ENCODE data around the gene STX2.

STX2 gene

DNA sequence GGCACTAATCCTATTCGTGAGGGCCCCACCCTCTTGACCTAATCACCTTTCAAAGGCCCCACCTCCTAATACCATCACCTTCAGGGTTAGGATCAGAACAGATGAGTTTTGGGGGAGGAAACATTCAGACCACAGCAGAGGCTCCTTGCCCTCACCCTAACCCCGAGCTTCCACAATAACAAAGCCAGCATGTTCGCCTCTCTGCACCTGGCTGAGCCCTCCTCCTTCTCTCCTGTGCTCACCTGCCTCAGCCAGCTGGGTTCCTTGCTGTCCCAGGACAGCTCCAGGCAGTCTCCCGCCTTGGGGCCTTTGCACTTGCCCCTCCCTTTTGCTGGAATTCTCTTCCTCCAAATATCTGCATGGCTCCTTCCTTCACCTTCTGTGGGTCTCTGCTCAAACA, 23.1 kb upstream of the STX2 start:
- no peak overlapping the region for H3K4me3 ChIP-seq
- intact Hi-C loops (cut with DNase I; ENCODE audit: low total_unique reads), result no loop called here

DNA sequence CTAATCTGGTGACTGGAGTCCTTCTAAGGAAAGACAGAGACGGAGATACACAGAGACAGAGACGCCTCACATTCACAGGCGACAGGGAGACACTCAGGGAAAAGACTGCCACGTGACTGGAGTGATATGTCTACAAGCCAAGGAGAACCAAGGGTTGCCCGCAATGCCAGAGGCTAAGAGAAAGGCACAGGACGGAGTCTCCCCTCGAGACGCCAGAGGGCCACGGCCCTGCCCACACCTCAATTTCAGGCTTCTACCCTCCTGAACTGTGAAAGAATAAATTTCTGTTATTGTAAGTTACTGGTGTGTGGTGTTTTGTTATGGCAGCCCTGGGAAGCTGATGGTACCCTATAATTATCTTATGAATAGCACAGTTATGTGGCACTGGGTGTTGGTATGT, 21.3 kb upstream of the STX2 start:
- DNase-seq, result no peak
- TF ChIP-seq, protein P1, sequence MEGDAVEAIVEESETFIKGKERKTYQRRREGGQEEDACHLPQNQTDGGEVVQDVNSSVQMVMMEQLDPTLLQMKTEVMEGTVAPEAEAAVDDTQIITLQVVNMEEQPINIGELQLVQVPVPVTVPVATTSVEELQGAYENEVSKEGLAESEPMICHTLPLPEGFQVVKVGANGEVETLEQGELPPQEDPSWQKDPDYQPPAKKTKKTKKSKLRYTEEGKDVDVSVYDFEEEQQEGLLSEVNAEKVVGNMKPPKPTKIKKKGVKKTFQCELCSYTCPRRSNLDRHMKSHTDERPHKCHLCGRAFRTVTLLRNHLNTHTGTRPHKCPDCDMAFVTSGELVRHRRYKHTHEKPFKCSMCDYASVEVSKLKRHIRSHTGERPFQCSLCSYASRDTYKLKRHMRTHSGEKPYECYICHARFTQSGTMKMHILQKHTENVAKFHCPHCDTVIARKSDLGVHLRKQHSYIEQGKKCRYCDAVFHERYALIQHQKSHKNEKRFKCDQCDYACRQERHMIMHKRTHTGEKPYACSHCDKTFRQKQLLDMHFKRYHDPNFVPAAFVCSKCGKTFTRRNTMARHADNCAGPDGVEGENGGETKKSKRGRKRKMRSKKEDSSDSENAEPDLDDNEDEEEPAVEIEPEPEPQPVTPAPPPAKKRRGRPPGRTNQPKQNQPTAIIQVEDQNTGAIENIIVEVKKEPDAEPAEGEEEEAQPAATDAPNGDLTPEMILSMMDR (IDR thresholded peaks at IDR 0.05), result no peak
- intact Hi-C loops (cut with DNase I; ENCODE audit: low total_unique reads), result no loop called here
- Histone ChIP-seq H3K4me3 (no peak overlapping the region), H3K9me3 (peaks cover 0 to 4% (median 0%) of the 10 kb centered on the region in 3 donors), H3K4me1 (no peaks in the 10 kb centered on the region), H3K36me3 (no peaks in the 10 kb centered on the region), H3K27ac (no peak overlapping the region), H3K27me3 (peaks cover 0 to 15% of the 10 kb centered on the region in 2 donors)

More for the DNA sequence above, 23.1 kb upstream of the STX2 start:
- no peaks in the 10 kb centered on the region for H3K4me1 ChIP-seq
- no peak for DNase-seq
- TF ChIP-seq, protein P1 (IDR thresholded peaks at IDR 0.05), result no peak
- no peaks in the 10 kb centered on the region for H3K36me3 ChIP-seq
- peaks cover 0 to 6% of the 10 kb centered on the region in 2 donors for H3K27me3 ChIP-seq
- H3K27ac ChIP-seq, result no peak overlapping the region
- peaks cover 0 to under 1% (median 0%) of the 10 kb centered on the region in 3 donors for H3K9me3 ChIP-seq

DNA sequence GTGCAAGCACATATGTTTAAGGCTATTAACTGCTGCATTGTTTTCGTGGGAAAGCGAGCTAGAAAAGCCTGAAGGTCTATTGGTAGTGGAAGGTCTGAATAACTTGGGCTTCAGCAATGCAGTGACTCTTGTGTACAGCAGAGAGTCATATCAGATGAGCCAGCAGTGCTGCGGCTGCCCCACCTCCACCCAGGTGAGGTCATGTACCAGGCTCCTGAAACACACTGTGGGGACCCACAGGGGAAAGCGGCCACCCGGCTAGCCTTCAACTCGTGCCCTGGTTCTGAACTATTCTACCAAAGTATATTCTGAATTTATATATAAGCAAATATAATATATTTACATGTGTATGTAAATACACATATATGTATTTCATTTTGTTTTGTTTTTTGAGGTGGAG, 20.1 kb upstream of the STX2 start:
- H3K4me1 ChIP-seq, result no peaks in the 10 kb centered on the region
- no peak for DNase-seq
- peaks cover 0 to 4% (median 0%) of the 10 kb centered on the region in 3 donors for H3K9me3 ChIP-seq
- intact Hi-C loops (cut with DNase I; ENCODE audit: low total_unique reads), result no loop called here
- no peaks in the 10 kb centered on the region for H3K36me3 ChIP-seq
- H3K4me3 ChIP-seq, result no peak overlapping the region
- TF ChIP-seq, protein P1 (IDR thresholded peaks at IDR 0.05), result no peak
- H3K27me3 ChIP-seq, result peaks cover 0 to 18% of the 10 kb centered on the region in 2 donors
- no peak overlapping the region for H3K27ac ChIP-seq

DNA sequence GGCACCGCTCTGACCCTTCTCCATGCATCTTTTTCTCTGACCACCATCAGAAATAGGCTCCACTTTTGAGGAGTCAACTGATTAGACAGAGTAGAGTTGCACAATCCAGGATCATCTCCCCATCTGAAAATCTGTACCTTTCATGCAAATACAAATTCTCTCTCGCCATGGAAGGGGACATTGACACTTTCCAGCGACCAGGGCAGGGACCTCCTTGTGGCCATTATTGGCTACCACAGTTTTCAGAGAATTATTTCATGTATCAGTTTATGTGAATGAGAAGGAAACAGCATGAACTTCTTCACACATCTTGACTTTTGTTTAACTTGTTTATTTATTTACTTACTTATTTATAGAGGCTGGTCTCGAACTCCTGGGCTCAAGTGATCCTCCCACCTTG, 19.0 kb upstream of the STX2 start:
- no peak overlapping the region for H3K4me3 ChIP-seq
- H3K4me1 ChIP-seq, result no peaks in the 10 kb centered on the region
- no peaks in the 10 kb centered on the region for H3K36me3 ChIP-seq
- no peak overlapping the region for H3K27ac ChIP-seq
- H3K27me3 ChIP-seq, result peaks cover 0 to 21% of the 10 kb centered on the region in 2 donors
- TF ChIP-seq, protein P1 (IDR thresholded peaks at IDR 0.05), result no peak
- DNase-seq, result no peak
- intact Hi-C loops (cut with DNase I; ENCODE audit: low total_unique reads), result no loop called here
- peaks cover 0 to 4% (median 0%) of the 10 kb centered on the region in 3 donors for H3K9me3 ChIP-seq

DNA sequence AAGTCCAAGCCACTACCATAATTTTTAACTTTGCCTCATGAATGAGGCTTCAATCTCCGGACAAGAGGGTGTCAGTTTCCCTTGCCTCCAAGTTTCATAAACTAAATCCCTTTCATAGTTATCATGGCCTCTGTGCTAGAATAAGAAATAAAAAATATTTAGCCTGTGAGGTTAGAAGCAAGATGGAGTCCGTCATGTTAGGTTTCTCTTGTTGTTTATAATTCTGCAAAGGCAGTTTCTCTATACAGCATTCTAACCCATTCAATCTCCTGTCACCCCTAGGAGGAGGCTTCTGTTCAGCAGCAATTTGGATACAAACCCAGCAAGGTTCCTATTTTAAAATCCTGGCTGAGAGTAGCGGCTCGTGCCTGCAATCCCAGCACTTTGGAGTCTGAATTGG, 17.0 kb upstream of the STX2 start:
- peaks cover 0 to 21% of the 10 kb centered on the region in 2 donors for H3K27me3 ChIP-seq
- peaks cover 0 to 4% (median 0%) of the 10 kb centered on the region in 3 donors for H3K9me3 ChIP-seq
- no peak for DNase-seq
- TF ChIP-seq, protein P1 (IDR thresholded peaks at IDR 0.05), result no peak
- no peaks in the 10 kb centered on the region for H3K4me1 ChIP-seq
- H3K36me3 ChIP-seq, result no peaks in the 10 kb centered on the region
- intact Hi-C loops (cut with DNase I; ENCODE audit: low total_unique reads), result no loop called here
- H3K4me3 ChIP-seq, result no peak overlapping the region
- no peak overlapping the region for H3K27ac ChIP-seq

All from tibial artery (tissue), 4 donors.